Measurements from ENCODE around the gene DOK4.

DOK4 gene

GRCh38 chr16:57471209-57471608 is 15.1 kb downstream of the DOK4 start:
- no peak overlapping the region for H3K27ac ChIP-seq
- CTCF ChIA-PET, result interaction anchor here (0.6 to 1.9 kb wide), 5 partner anchors 9 to 62 kb away, joined by 3 to 6 read pairs (median 4); partner anchors contain the start of gene POLR2C
- TF ChIP-seq CTCF (conservative IDR thresholded peaks at IDR 0.05; ENCODE audit: low read depth), result no peak
- no peak for DNase-seq (ENCODE audit: low spot score)
- POLR2A ChIA-PET (ENCODE audit: low non-redundant PET), result no interaction called here

- H3K27ac ChIP-seq, result peak overlapping the region; percentile 44
- DNase-seq (ENCODE audit: low spot score), result no peak
- ChIA-PET CTCF (interaction anchor here (0.6 to 1.9 kb wide), 4 partner anchors 8 to 62 kb away, joined by 3 to 6 read pairs (median 4); partner anchors contain the start of gene POLR2C), POLR2A (ENCODE audit: low non-redundant PET) (no interaction called here)
- TF ChIP-seq CTCF (conservative IDR thresholded peaks at IDR 0.05; ENCODE audit: low read depth), result no peak
These were observed 15.6 kb downstream of the DOK4 start for GRCh38 chr16:57470711-57471110.

- ChIA-PET CTCF (interaction anchor here (1.9 kb wide), 1 partner anchor 50 kb away, joined by 6 read pairs; no protein-coding TSS in a partner anchor), POLR2A (ENCODE audit: low non-redundant PET) (no interaction called here)
These were observed 16.3 kb downstream of the DOK4 start for GRCh38 chr16:57469917-57470470.

GRCh38 chr16:57469046-57469445 is 17.2 kb downstream of the DOK4 start:
- no peak overlapping the region for H3K27ac ChIP-seq
- no peak for TF ChIP-seq CTCF (conservative IDR thresholded peaks at IDR 0.05; ENCODE audit: low read depth)
- no peak for DNase-seq (ENCODE audit: low spot score)
- ChIA-PET CTCF (interaction anchor here (0.6 kb wide), 1 partner anchor 20 kb away, joined by 3 read pairs; no protein-coding TSS in a partner anchor), POLR2A (ENCODE audit: low non-redundant PET) (no interaction called here)

More at GRCh38 chr16:57469917-57470470, 16.3 kb downstream of the DOK4 start:
- peak overlapping the region; percentile 44 for H3K27ac ChIP-seq
- TF ChIP-seq CTCF (conservative IDR thresholded peaks at IDR 0.05; ENCODE audit: low read depth), result no peak
- DNase-seq (ENCODE audit: low spot score), result peak; percentile 51

- no peak for TF ChIP-seq CTCF (conservative IDR thresholded peaks at IDR 0.05; ENCODE audit: low read depth)
- ChIA-PET CTCF (interaction anchor here (0.6 kb wide), 1 partner anchor 21 kb away, joined by 3 read pairs; no protein-coding TSS in a partner anchor), POLR2A (ENCODE audit: low non-redundant PET) (no interaction called here)
- no peak for DNase-seq (ENCODE audit: low spot score)
- no peak overlapping the region for H3K27ac ChIP-seq
These were observed 17.9 kb downstream of the DOK4 start for GRCh38 chr16:57468346-57468745.

- CTCF ChIA-PET, result interaction anchor here (0.5 to 1.5 kb wide), 4 partner anchors 10 to 112 kb away, joined by 3 read pairs; partner anchors contain the start of genes CIAPIN1 and COQ9
- no peak for DNase-seq (ENCODE audit: low spot score)
- no peak overlapping the region for H3K27ac ChIP-seq
- TF ChIP-seq CTCF (conservative IDR thresholded peaks at IDR 0.05; ENCODE audit: low read depth), result no peak
- POLR2A ChIA-PET (ENCODE audit: low non-redundant PET), result no interaction called here
These were observed 21.8 kb downstream of the DOK4 start for GRCh38 chr16:57464523-57464922.
